Measurements from ENCODE around the gene ISOC2. TPM values are rescaled to one million over a fixed set of nuclear protein-coding genes. Genes with fewer than 3 reads are reported as not detected.

Gene ISOC2
- total and polyA plus RNA-seq, 4 donors = 49.1 to 181 (median 118) TPM

DNA sequence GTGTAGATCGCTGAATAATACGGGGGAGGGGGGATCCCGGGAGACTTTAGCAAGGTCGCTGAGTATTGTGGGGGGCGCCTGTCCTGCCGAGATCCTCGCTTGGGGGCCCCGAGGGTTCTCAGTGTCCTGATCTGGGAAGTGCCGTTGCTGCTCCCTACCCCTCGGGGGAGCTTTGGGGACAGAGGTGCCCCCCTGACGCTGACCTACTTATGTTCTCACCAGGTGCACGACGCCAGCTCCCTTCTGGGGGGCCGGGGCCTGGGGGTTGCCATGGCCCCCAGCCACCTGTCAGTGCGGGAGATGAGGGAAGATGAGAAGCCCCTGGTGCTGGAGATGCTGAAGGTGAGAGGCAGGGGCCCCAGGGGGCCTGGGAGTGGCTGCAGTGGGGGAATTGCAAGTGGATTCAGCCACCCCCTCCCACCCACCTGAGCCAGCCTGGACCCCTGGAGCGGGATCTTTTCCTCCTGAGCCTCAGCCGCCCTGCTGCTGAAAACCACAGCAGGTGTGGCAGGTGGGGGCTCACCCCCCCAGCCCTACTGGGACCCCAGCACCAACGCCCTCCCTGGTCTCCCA, 24.1 kb upstream of the ISOC2 start:
- TF ChIP-seq, protein P1, sequence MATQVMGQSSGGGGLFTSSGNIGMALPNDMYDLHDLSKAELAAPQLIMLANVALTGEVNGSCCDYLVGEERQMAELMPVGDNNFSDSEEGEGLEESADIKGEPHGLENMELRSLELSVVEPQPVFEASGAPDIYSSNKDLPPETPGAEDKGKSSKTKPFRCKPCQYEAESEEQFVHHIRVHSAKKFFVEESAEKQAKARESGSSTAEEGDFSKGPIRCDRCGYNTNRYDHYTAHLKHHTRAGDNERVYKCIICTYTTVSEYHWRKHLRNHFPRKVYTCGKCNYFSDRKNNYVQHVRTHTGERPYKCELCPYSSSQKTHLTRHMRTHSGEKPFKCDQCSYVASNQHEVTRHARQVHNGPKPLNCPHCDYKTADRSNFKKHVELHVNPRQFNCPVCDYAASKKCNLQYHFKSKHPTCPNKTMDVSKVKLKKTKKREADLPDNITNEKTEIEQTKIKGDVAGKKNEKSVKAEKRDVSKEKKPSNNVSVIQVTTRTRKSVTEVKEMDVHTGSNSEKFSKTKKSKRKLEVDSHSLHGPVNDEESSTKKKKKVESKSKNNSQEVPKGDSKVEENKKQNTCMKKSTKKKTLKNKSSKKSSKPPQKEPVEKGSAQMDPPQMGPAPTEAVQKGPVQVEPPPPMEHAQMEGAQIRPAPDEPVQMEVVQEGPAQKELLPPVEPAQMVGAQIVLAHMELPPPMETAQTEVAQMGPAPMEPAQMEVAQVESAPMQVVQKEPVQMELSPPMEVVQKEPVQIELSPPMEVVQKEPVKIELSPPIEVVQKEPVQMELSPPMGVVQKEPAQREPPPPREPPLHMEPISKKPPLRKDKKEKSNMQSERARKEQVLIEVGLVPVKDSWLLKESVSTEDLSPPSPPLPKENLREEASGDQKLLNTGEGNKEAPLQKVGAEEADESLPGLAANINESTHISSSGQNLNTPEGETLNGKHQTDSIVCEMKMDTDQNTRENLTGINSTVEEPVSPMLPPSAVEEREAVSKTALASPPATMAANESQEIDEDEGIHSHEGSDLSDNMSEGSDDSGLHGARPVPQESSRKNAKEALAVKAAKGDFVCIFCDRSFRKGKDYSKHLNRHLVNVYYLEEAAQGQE (IDR thresholded peaks at IDR 0.05) = no peak
- TF ChIP-seq FOXA1 (IDR thresholded peaks at IDR 0.05) = no peak
- TF ChIP-seq, protein P2, sequence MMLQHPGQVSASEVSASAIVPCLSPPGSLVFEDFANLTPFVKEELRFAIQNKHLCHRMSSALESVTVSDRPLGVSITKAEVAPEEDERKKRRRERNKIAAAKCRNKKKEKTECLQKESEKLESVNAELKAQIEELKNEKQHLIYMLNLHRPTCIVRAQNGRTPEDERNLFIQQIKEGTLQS (IDR thresholded peaks at IDR 0.05) = no peak
- no peak for TF ChIP-seq RXRA (IDR thresholded peaks at IDR 0.05)
- TF ChIP-seq NR2F2 (IDR thresholded peaks at IDR 0.05) = no peak
- TF ChIP-seq EGR1 (IDR thresholded peaks at IDR 0.05; ENCODE audit: low read depth in 2 of 2) = no peak
- no peak for TF ChIP-seq GABPA (IDR thresholded peaks at IDR 0.05 in 1 of 2, conservative IDR thresholded peaks at IDR 0.05 in 1 of 2)
- no peak for TF ChIP-seq TAF1 (conservative IDR thresholded peaks at IDR 0.05)
- TF ChIP-seq, protein P3, sequence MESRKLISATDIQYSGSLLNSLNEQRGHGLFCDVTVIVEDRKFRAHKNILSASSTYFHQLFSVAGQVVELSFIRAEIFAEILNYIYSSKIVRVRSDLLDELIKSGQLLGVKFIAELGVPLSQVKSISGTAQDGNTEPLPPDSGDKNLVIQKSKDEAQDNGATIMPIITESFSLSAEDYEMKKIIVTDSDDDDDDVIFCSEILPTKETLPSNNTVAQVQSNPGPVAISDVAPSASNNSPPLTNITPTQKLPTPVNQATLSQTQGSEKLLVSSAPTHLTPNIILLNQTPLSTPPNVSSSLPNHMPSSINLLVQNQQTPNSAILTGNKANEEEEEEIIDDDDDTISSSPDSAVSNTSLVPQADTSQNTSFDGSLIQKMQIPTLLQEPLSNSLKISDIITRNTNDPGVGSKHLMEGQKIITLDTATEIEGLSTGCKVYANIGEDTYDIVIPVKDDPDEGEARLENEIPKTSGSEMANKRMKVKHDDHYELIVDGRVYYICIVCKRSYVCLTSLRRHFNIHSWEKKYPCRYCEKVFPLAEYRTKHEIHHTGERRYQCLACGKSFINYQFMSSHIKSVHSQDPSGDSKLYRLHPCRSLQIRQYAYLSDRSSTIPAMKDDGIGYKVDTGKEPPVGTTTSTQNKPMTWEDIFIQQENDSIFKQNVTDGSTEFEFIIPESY (IDR thresholded peaks at IDR 0.05) = no peak
- TF ChIP-seq, protein P4, sequence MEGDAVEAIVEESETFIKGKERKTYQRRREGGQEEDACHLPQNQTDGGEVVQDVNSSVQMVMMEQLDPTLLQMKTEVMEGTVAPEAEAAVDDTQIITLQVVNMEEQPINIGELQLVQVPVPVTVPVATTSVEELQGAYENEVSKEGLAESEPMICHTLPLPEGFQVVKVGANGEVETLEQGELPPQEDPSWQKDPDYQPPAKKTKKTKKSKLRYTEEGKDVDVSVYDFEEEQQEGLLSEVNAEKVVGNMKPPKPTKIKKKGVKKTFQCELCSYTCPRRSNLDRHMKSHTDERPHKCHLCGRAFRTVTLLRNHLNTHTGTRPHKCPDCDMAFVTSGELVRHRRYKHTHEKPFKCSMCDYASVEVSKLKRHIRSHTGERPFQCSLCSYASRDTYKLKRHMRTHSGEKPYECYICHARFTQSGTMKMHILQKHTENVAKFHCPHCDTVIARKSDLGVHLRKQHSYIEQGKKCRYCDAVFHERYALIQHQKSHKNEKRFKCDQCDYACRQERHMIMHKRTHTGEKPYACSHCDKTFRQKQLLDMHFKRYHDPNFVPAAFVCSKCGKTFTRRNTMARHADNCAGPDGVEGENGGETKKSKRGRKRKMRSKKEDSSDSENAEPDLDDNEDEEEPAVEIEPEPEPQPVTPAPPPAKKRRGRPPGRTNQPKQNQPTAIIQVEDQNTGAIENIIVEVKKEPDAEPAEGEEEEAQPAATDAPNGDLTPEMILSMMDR (IDR thresholded peaks at IDR 0.05; ENCODE audit: low read depth, low read length, missing input control) = no peak
- TF ChIP-seq HNF4A (conservative IDR thresholded peaks at IDR 0.05) = no peak
- no peak for TF ChIP-seq HNF4G (IDR thresholded peaks at IDR 0.05)
- no peak for TF ChIP-seq RAD21 (IDR thresholded peaks at IDR 0.05)
- no peak for TF ChIP-seq FOXA2 (IDR thresholded peaks at IDR 0.05)
- no peak for TF ChIP-seq YY1 (IDR thresholded peaks at IDR 0.05)
- H3K4me3 ChIP-seq (ENCODE audit: low read depth in 1 of 3, low read length in 3 of 3) = peak overlapping the region in 1 of 3 donors; percentile 52
- H3K9me3 ChIP-seq (ENCODE audit: control insufficient read depth in 4 of 4, low read length in 3 of 4) = no peaks in the 10 kb centered on the region
- H3K9ac ChIP-seq (ENCODE audit: low read depth in 1 of 2, low read length in 2 of 2) = no peak overlapping the region
- peak overlapping the region; percentile 31 to 41 for H3K27ac ChIP-seq (ENCODE audit: low read depth in 1 of 2, low read length in 2 of 2)
- no peaks in the 10 kb centered on the region for H3K27me3 ChIP-seq (ENCODE audit: control insufficient read depth in 4 of 4, insufficient read depth in 4 of 4, low read length in 3 of 4)
- H3K4me1 ChIP-seq (ENCODE audit: control insufficient read depth in 4 of 4, insufficient read depth in 4 of 4, low read length in 3 of 4) = peaks cover 3 to 14% (median 7%) of the 10 kb centered on the region in 4 donors
- 37% methylated on average over 18 of the region's 18 CpGs for WGBS
- DNase-seq (ENCODE audit: low spot score) = no peak
- peaks cover 0 to 11% (median 5%) of the 10 kb centered on the region in 4 donors for H3K36me3 ChIP-seq (ENCODE audit: control insufficient read depth in 4 of 4, insufficient read depth in 3 of 4, low read depth in 1 of 4, low read length in 3 of 4)
